K562 (cell line): ENCODE data around the gene ADAM15. TPM values are rescaled to one million over a fixed set of nuclear protein-coding genes. Genes with fewer than 3 reads are reported as not detected.

Experiments used
- ATAC-seq: fragments of 200-7000 bp; cut with Tn5 transposase; 3 replicates; pipeline ENCODE4 v1.9.1; 2020; ENCODE audit warnings: moderate library complexity
- BruUV-seq: library from RNA; stranded (reverse); fragments of 400-500 nt; replicated peaks from 2 replicates; lab custom pipeline; 2021; lab: Mats Ljungman, UMichigan
- CTCF ChIA-PET: fragments of 300-600 bp; formaldehyde crosslinking; extraction: SDS; loops from one replicate; lab custom pipeline; 2021; ENCODE audit warnings: low intra/inter-chr PET ratio; lab: Yijun Ruan, JAX
- POLR2A ChIA-PET: fragments of 300-600, 350-650 bp; sonication (Branson Sonifier 250); formaldehyde crosslinking; extraction: SDS; loops from one replicate; lab custom pipeline; 2021; ENCODE audit warnings: antibody characterized with exemption, inconsistent platforms; lab: Yijun Ruan, JAX
- DNase-seq, 4 experiments: peaks; one replicate each; pipeline versions ENCODE4 v3.0.0 to v3.0.0-alpha.2; 2011 to 2018; ENCODE audit warnings: low spot score in 3 of 4, mixed read lengths in 3 of 4; ENCODE audit errors: extremely low read depth in 1 of 4
- FAIRE-seq: peaks from 2 replicates; lab custom pipeline; 2011; peaks lifted over from hg19 to GRCh38; lab: Jason Lieb, UNC
- H2AFZ ChIP-seq: 2 replicates; pipeline ENCODE4 v1.6.0; 2011; ENCODE audit warnings: low read depth, low read length, control low read depth, inconsistent platforms
- H3K27ac ChIP-seq: fragments of 200-600 bp; 3 replicates; pipeline ENCODE4 v1.8.0; 2011; ENCODE audit warnings: low read depth, mild to moderate bottlenecking, control low read depth, inconsistent platforms, low read length, moderate library complexity, mixed read lengths; ENCODE audit errors: extremely low read depth
- H3K27me3 ChIP-seq, 2 experiments: fragments of 300-600 bp in 1 of 2; 2 replicates in 1 of 2; 3 replicates in 1 of 2; pipeline versions ENCODE4 v1.6.0 to v1.8.0; 2011; ENCODE audit warnings: inconsistent platforms in 2 of 2, low read length in 2 of 2, mild to moderate bottlenecking in 1 of 2, mixed read lengths in 1 of 2, moderate library complexity in 1 of 2; ENCODE audit not compliant: control insufficient read depth in 2 of 2, insufficient read depth in 2 of 2
- H3K36me3 ChIP-seq: fragments of 300-600 bp; 3 replicates; pipeline ENCODE4 v1.8.0; 2011; ENCODE audit warnings: mild to moderate bottlenecking, low read length, inconsistent platforms; ENCODE audit not compliant: control insufficient read depth, insufficient read depth
- H3K4me1 ChIP-seq, 2 experiments: fragments of 200-600 bp in 1 of 2; replicated peaks in 1 of 2; 2 replicates in 1 of 2; 3 replicates in 1 of 2; pipeline versions ENCODE4 v1.5.1 to v1.8.0; 2011; ENCODE audit warnings: inconsistent platforms in 2 of 2, low read length in 2 of 2, mild to moderate bottlenecking in 1 of 2, mixed read lengths in 1 of 2, moderate library complexity in 1 of 2; ENCODE audit not compliant: control insufficient read depth in 2 of 2, insufficient read depth in 2 of 2
- H3K4me2 ChIP-seq: 2 replicates; pipeline ENCODE4 v1.6.1; 2011; ENCODE audit warnings: low read length, control low read depth, inconsistent platforms, mixed read lengths; ENCODE audit not compliant: insufficient read depth
- H3K4me3 ChIP-seq: fragments of 200-600 bp; sonication (generic), shearing (Covaris generic); 2 replicates; pipeline ENCODE4 v1.5.1; 2016; ENCODE audit warnings: control low read depth, inconsistent platforms
- H3K79me2 ChIP-seq: fragments of 200-600 bp; 3 replicates; pipeline ENCODE4 v1.8.0; 2011; ENCODE audit warnings: low read length, inconsistent platforms; ENCODE audit not compliant: control insufficient read depth, insufficient read depth
- H3K9ac ChIP-seq, 2 experiments: 2 replicates each; pipeline versions ENCODE4 v1.6.0 to v1.6.1; 2011; ENCODE audit warnings: low read depth in 2 of 2, low read length in 2 of 2, control low read depth in 1 of 2, inconsistent platforms in 1 of 2, mild to moderate bottlenecking in 1 of 2, mixed read lengths in 1 of 2; ENCODE audit not compliant: insufficient read depth in 1 of 2
- H3K9me1 ChIP-seq: one replicate; pipeline ENCODE4 v1.6.0; 2011; ENCODE audit warnings: inconsistent platforms, mild to moderate bottlenecking, low read length, moderate library complexity; ENCODE audit not compliant: control insufficient read depth, insufficient read depth
- H3K9me3 ChIP-seq: replicated peaks from 2 replicates; pipeline ENCODE4 v1.5.1; 2011; ENCODE audit warnings: low read depth, low read length, inconsistent platforms; ENCODE audit not compliant: control insufficient read depth, insufficient read depth
- H4K20me1 ChIP-seq: replicated peaks from 2 replicates; pipeline ENCODE4 v1.6.1; 2011; ENCODE audit warnings: low read length, inconsistent platforms, mixed read lengths; ENCODE audit not compliant: control insufficient read depth, insufficient read depth
- SRF ChIP-seq, 2 experiments: fragments of 250-450, 450-650 bp in 1 of 2; sonication (Bioruptor Pico) in 1 of 2; sonication (generic) in 1 of 2; formaldehyde crosslinking; IDR thresholded peaks; 2 replicates each; pipeline versions ENCODE4 v1.5.0 to v1.5.1; 2020 to 2022; ENCODE audit warnings: mild to moderate bottlenecking in 1 of 2, missing genetic modification reagents in 1 of 2
- WGBS: fragments of 100-300 bp; shearing (Covaris generic); methylation state at CpG from one replicate; pipeline ENCODE4 v1.1.6; 2016; ENCODE audit warnings: low coverage, mixed read lengths; ENCODE audit not compliant: insufficient coverage; ENCODE audit errors: missing lambda C conversion rate; 5-methylcytosine and 5-hydroxymethylcytosine counted together
- in situ Hi-C: fragments of 300-500 bp; cut with MboI; formaldehyde crosslinking; loops from 4 replicates; pipeline ENCODE4 v1.15.0; 2018; ENCODE audit warnings: inconsistent platforms, mixed read lengths
- intact Hi-C: fragments of 100-400 bp; cut with micrococcal nuclease; formaldehyde crosslinking; loops from 2 replicates; pipeline ENCODE4 v1.14.2; 2022
- polyA plus RNA-seq, 8 experiments: library from polyadenylated mRNA; depleted of rRNA in 4 of 8; stranded (reverse) in 5 of 8; unstranded in 3 of 8; fragments of >200 nt; fragmentation: Nextera tagmentation in 2 of 8; fragmentation: Illumina TruSeq in 1 of 8; extraction: Ambion mirVana in 2 of 8; extraction: Trizol in 1 of 8; gene quantifications; 2 replicates each; pipeline versions ENCODE4 v1.2.1 to v1.2.3, GENCODE V29; 2011 to 2014; ENCODE audit warnings: inconsistent platforms in 1 of 8, missing spikeins in 1 of 8
- total RNA-seq, 7 experiments: library from RNA; depleted of rRNA in 6 of 7; stranded (reverse); fragments of >200 nt in 6 of 7; fragmentation: Illumina TruSeq in 2 of 7; extraction: Trizol in 2 of 7; gene quantifications; 2 replicates each; pipeline versions ENCODE4 v1.2.1 to v1.2.3, GENCODE V29; 2011 to 2021; ENCODE audit warnings: low replicate concordance in 1 of 7
- TF ChIP-seq, protein P1 (sequence below): sonication (generic); formaldehyde crosslinking; IDR thresholded peaks from 2 replicates; pipeline ENCODE4 v1.8.0; 2022; ENCODE audit warnings: missing genetic modification reagents, mild to moderate bottlenecking, borderline replicate concordance

ADAM15 gene
- total and polyA plus RNA-seq, 9 of the 15 experiments (the other 6 are each of a cell fraction or from before 2014, with no cell fraction given), result 0.69 to 72.3 (median 32.8) TPM

DNA sequence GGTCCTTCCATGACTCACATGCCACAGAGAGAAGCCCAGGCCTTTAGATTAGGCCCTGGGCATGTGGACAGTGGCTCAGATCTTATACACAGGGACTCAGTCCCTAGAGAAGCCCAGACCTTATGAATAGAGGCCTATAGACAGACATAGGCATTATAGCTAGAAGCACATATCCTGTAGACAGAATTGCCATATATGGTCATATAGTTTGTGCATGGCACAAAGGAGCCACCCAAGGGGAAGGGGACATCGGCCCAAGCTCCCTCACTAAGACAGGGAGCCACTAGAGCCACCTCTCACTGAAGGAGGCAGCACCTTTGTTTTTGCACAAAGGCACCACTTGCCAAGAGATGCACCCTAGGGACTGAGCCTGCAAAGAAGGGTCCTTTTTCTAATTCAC is 25.3 kb downstream of the ADAM15 start:
- in situ Hi-C loops, result no loop called here
- intact Hi-C loops, result loop anchor here (5.0 kb wide), 1 partner anchor 74 kb away; the partner anchor contains the start of gene ZBTB7B
- Histone ChIP-seq H3K9me3 (no peaks in the 10 kb centered on the region), H3K27me3 (peaks cover 0 to 5% of the 10 kb centered on the region in 2 experiments; a peak in 2 of 5 replicates), H3K4me2 (no peak overlapping the region), H3K4me1 (peaks cover 43 to 57% of the 10 kb centered on the region in 2 experiments), H2AFZ (no peak overlapping the region), H3K27ac (no peak overlapping the region), H3K9ac (peak overlapping the region in 1 of 2 experiments; percentile 23; a peak in 1 of 4 replicates), H3K79me2 (peaks cover 3% of the 10 kb centered on the region; the same call in 2 of the 3 replicates), H3K9me1 (peaks cover 6% of the 10 kb centered on the region), H3K36me3 (no peaks in the 10 kb centered on the region), H4K20me1 (peaks cover 5% of the 10 kb centered on the region; the same call in 1 of the 2 replicates), H3K4me3 (no peak overlapping the region)
- CTCF ChIA-PET, result no interaction called here
- BruUV-seq, result no TSS peak
- whole genome bisulfite sequencing, result 70% methylated on average over 1 of the region's 1 CpG
- TF ChIP-seq SRF (CRISPR knock-in tag; IDR thresholded peaks at IDR 0.05), result peak; percentile 69 to 94; a peak in 3 of 4 replicates
- TF ChIP-seq, protein P1, sequence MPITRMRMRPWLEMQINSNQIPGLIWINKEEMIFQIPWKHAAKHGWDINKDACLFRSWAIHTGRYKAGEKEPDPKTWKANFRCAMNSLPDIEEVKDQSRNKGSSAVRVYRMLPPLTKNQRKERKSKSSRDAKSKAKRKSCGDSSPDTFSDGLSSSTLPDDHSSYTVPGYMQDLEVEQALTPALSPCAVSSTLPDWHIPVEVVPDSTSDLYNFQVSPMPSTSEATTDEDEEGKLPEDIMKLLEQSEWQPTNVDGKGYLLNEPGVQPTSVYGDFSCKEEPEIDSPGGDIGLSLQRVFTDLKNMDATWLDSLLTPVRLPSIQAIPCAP (CRISPR knock-in tag), result no peak
- POLR2A ChIA-PET, result interaction anchor here (0.5 kb wide), 1 partner anchor 18 kb away, joined by 4 read pairs; no protein-coding TSS in a partner anchor
- FAIRE-seq (no peak), DNase-seq (no peak), ATAC-seq (no peak)
